Dermis blood vessel endothelial cell (primary cell): ENCODE measurements around the gene SPACA4. TPM values are rescaled to one million over a fixed set of nuclear protein-coding genes. Genes with fewer than 3 reads are reported as not detected.

Experiments
- DNase-seq: peaks from one replicate; pipeline ENCODE4 v3.0.0; 2010
- total RNA-seq: library from RNA; depleted of rRNA; stranded (reverse); fragments of >200 nt; gene quantifications from 2 replicates; pipeline ENCODE4 v1.2.3, GENCODE V29; 2014

The SPACA4 gene
- total RNA-seq, 1 donor from 2014 or later: not detected

- DNase-seq: peak; percentile 66
Measured at GRCh38 chr19:48635263-48635965, 28.9 kb downstream of the SPACA4 start.

DNA sequence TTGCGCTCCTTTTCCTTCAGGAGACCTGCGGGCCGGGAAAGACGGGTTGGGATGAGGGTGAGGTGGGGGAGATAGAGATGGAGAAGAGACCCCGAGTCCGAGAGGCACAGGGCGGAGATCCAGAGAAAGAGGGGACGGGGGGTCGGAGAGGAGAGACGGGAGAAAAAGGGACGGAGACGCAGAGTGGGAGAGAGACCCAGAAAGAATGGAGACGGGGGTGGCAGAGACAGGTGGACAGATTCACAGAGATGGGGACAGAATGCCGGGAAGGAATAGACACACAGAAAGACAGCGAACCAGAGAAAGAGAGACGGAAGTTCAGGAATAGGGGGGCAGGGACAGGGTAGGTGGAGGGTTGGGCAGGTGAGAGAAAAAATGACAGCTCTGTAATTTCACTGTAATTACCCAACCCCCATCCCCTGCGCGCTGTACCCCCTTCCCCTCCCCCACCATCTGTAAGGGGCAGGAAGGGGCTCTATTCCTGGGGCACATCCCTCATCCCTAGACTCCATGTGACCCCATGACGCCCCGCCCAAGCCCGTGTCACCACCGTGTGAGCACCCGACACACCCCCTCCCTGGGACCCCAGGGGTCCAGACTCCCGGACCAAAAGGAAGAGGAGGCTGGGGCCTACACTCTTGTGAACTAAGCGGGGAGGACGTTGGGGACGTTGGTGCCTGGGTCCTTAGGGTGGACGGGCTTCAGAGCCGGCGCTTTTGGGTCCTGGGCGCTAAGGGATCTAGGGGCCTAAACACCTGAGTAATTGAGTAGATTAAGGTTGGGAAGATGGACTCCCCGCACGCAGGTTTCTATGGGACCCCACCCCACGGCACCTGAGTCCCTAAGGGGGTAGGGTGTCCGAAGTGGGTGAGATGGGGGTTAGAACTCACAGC lies 29.7 kb downstream of the SPACA4 start:
- no peak for DNase-seq

- no peak for DNase-seq
Measured at GRCh38 chr19:48636859-48637448, 30.4 kb downstream of the SPACA4 start, which contains the start of gene DBP. DBP (minus strand) TSS chr19:48637379; CDS start chr19:48636994, 385 bp downstream.

DNA sequence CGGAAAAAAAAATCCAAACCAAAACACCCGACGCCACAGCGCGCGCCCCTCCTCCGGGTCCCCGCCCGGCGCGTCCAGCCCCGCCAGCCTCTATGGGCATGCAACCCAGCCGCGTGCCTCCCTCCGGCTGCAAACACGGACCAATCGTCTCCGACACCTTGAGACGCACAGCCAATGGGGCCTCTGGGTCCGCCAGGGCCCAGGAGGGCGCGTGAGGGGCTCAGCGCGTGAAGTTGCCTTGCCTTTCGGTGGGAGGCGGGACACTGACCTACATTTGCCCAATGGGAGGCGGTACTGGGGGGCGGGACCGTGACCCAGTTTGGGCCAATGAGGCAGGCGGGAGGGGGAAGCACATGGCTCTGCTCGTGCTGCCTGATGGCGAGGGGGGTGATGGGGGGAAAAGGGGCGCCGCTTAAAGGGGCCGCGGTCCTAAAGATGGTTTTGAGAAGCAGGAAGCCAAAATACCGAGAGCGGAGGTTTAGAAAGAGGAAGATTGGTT lies 31.0 kb downstream of the SPACA4 start:
- DNase-seq: peak; percentile 98

DNA sequence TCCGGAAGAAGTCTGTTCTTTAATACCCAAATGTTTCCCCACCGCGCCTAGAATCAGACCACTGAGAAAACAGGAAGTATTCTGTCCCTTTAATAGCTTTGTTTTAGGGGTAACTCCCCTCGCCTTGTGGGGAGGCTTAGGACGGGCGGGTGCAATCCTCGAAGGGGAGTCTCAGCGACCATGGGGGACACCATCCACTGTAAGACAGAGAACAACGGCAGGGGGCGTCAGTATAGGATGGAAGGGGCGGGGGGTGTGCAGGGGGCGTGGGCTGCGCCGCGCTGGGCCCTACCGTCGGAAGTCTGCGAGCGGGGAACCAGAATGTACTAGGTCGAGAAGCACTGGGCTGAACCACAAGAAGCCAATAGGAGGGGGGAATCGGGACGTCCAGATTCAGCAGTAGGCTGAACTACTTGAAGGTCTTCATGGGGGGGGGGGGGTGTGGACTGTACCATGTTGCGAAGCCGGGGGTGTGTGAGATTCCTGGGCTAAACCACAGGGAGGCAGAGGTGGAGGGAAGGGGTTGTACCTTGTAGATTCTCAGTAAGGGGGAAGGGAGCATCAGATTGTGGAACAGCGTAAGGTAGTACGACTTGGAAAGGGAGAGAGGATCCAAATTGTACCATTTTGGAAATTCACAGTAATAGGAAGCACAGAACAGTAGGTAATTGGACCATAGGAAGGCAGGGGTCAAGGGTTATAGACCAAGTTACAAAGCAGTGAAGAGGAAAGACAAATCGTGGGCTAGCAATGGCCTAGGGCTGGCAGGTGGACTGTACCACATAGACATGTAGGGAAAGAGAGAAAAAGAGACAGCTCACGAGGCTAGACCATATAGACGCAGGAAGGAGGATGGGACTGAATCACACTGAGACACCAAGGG lies 31.6 kb downstream of the SPACA4 start:
- peak; percentile 96 for DNase-seq

- peak; percentile 23 for DNase-seq
Measured at GRCh38 chr19:48638831-48639381, 32.4 kb downstream of the SPACA4 start.

DNA sequence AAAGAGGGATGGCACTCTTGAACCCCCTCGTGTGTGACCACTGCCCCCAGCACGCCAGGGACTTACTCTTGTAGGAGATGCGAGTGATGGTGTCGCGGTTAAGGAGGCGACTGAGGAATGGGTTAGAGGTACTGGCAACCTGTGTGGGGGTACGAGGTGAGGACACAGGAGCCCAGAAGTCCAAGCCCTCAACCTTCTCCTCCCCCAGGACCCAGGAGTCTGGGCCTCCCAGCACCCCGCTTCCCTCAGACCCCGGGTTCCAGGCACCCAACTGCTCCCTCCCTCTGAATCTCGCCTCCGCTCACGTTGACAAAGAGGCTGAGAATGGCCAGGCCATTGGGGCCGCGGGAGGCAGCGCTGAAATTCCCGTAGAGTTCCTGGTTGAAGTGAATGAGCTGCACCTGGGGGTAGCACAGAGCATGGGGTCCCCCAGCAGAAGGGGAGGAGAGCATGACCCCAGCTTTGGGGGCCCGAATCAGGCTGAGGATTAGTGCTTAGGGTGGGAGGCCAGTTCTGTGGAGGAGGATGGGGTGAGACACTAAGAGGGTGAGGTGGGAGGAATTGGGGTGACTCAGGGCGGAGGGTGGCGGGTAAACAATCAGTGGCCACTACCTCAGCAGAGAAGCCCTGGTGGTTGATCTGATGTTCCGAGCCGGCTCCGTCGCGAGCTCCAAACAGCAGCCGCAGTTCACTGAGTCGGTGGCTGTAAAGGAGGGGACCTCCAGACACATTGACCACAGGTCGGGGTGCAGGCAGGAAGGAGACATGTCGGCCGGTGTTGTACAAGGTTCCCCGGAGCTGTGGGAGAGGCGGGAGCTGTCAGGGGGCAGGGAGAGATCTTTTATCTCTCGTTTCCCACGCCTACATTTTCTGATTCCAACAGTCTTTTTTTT lies 33.2 kb downstream of the SPACA4 start:
- no peak for DNase-seq

DNA sequence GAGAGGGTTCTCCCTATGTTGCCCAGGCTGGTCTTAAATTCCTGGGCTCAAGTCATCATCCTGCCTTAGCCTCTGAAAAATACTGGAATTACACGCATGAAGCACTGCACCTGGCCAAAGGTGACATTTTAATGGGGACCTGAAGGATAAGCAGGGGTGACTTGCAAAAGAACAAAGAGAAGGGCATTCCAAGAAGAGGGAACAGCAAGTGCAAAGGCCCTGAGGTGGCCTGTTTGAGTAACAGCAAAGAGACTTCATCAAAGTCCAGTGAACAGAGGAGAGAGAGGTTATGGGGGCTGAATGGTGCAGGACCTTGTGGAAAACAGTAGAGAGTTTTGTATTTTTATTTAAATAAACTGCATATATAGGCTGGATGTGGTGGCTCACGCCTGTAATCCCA lies 35.3 kb downstream of the SPACA4 start:
- no peak for DNase-seq

DNA sequence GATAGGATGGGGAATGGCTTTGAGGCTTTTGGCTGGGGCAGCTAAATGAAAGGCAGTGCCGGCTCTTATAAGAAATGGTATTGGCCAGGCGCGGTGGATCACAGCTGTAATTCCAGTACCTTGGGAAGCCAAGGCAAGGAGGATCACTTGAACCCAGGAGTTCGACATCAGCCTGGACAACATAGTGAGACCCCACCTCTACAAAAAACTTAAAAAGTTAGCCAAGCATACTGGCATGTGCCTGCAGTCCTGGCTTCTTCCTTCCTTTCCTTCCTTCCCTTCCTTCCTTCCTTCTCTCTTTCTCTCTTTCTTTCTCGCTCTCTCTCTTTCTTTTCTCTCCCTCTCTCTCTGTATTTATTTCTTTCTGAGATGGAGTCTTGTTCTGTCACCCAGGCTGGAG lies 36.3 kb downstream of the SPACA4 start:
- DNase-seq: no peak

GRCh38 chr19:48644355-48644754 lies 37.8 kb downstream of the SPACA4 start:
- DNase-seq: no peak

DNA sequence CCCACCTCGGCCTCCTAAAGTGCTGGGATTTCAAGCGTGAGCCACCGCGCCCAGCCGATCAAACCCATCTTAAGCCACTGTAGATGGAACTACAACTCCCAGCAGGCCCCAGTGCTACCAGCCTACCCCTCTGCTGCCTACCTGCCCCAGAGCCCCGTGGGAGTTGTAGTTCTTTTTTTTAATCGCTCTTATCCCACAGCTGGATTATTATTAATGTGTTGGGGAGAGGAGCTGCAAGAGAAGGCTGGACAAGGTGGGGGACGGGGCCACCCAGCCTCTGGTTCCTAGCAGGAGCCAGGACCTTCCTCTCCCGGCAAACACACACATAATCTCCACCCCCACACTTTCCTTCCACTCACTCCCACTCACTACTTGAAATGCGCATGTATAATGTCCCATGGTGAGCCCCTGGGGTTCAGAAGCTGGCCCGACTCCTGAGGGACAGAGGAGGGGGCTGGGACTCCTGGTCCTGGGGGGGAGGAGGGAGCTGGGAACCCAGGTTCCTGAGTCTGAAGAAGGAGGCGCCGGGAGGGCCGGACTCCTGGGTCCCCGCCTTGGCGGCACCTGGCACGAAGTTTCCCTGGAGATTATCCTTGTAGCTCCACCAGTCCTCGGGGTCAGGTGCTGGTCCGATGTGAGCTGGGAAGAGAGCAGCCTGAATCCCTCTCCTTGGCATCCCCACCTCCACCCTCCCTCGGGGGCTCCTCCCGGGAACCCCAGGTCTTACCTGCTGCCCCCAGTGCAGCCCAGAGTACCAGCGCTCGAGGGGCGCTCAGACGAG lies 38.5 kb downstream of the SPACA4 start:
- DNase-seq: peak; percentile 80

DNA sequence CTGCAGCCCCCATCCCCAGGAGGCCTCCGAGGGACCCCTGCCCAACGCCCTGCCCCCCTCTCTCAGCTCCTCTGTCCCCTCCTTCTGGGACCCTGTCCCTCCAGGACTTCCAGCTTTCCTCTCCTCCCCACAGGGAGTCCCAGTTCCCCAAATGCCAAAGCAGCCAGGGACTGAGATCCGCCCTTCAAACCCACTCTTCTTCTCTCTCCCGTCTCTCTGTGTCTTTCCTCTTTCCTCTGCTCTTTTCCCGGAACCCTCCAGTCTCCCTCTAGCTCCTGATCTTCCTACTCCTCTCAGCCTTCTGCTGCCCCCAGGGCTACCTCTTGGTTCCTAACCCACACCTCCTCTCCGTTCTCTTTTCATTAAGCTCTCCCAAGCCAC lies 39.1 kb downstream of the SPACA4 start:
- no peak for DNase-seq

GRCh38 chr19:48646001-48646721 lies 39.6 kb downstream of the SPACA4 start, which contains the start of gene CA11:
CA11 (minus strand) TSS chr19:48646187; CDS start chr19:48645632, 555 bp downstream.
- DNase-seq: peak; percentile 89

DNA sequence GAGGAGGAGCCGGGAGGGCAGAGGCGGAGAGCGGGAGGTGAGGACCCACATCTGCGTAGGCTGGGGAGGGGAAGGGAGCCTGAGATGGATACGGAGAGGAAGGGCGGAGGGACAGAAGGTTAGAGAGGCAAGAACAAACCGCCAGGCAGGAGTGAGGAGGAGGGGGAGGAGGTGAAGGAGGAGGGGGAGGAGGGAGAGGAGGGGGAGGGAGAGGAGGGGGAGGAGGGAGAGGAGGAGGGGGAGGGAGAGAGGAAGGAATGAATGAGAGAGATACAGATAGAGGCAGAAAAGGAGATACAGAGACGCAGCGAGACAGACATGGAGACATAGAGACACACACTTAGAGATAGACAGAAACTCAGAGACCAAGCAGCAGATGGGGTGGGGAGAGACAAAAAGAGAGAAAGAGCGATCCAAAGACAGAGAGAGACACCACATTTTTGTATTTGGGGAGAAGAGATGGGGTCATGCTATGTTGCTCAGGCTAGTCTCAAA lies 40.2 kb downstream of the SPACA4 start:
- no peak for DNase-seq

DNA sequence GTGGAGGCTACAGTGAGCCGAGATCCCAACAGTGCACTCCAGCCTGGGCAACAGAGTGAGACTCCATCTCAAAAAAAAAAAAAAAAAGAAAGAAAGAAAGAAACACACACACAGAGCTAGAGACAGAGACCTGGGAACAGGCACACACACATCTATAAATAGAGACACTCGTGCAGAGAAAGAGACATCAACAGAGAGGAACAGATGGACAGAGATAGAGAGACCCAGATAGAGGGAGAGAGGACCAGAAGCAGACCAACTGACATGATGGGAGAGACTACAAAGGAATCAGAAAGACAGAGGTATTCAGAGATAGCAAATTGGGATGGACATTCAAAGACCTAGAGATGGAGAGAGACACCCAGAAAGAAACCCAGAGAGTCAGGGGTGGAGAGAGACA lies 41.6 kb downstream of the SPACA4 start:
- no peak for DNase-seq

- DNase-seq: no peak
Measured at GRCh38 chr19:48650974-48651682, 44.6 kb downstream of the SPACA4 start.

DNA sequence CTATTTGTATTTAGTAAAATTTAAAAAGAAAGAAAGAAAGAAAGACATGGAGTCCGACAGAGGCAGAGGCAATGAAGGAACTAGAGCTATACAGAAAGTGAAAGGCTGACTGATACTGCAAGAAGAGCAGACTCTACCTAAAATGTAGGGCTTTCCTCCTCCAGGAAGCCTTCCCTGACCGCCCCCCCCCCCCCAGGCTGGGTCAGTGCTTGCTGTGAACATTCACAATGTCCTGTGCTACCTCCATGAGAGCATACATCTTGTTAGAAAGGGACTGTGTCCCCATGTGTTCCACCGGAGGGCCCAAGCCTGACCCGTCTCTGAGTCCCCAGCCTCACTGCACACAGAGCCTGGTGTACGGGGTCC lies 45.1 kb downstream of the SPACA4 start:
- DNase-seq: no peak

DNA sequence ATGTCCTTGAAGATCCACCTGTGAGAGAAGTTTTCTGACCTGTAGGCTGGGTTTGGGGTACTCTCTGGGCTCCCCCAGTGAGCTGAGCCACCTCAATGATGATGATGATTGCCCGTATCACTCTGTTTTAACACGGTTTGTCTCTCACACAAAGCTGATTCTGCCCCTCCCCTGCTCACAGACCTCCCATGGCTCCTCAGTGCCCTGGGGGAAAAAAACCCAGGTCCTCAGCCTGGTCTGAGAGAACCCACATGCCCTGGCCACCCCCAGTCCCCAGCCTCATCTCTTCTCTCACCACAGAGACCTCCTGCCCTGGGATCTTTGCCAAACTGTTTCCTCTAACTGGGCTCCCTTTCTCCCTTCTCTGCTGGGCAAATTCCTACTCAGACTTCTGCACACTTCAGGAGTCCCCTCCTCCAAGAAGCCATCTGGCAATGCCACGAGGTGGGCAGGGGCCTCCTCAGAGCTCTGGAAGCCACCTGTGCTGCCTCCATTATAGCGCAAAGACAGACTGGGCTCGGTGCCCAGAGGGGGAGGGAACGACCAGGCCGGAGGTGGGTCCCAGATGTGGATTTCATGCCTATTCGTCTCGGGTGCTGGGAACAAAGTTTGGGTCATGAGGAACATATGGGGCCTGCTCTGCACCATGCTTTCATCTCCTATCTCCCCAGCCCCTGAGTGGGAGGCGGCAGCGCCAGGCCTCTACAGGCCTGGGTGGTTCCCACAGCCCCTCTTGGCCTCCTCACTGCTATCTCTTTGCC lies 47.9 kb downstream of the SPACA4 start:
- no peak for DNase-seq
